Measurements from ENCODE around the gene ZDHHC3.
A peak's percentile ranks its signal among the peaks of the same experiment; 100 is the strongest.

Gene ZDHHC3

GRCh38 chr3:44926921-44927320, 49.1 kb downstream of the ZDHHC3 start:
- no peak for DNase-seq (ENCODE audit: low read depth)

- DNase-seq (ENCODE audit: low read depth) = no peak
These were observed 49.8 kb downstream of the ZDHHC3 start for GRCh38 chr3:44926172-44926571.

- no peak for DNase-seq (ENCODE audit: low read depth)
These were observed 51.4 kb downstream of the ZDHHC3 start for GRCh38 chr3:44924457-44925084.

- DNase-seq (ENCODE audit: low read depth) = peak; percentile 73
These were observed 52.1 kb downstream of the ZDHHC3 start for GRCh38 chr3:44923632-44924456.

GRCh38 chr3:44920081-44920480, 55.9 kb downstream of the ZDHHC3 start:
- no peak for DNase-seq (ENCODE audit: low read depth)

GRCh38 chr3:44918581-44918980, 57.4 kb downstream of the ZDHHC3 start:
- no peak for DNase-seq (ENCODE audit: low read depth)

- no peak for DNase-seq (ENCODE audit: low read depth)
These were observed 57.9 kb downstream of the ZDHHC3 start for GRCh38 chr3:44918087-44918486.

- peak; percentile 38 for DNase-seq (ENCODE audit: low read depth)
These were observed 60.1 kb downstream of the ZDHHC3 start for GRCh38 chr3:44915702-44916438.

- peak; percentile 30 for DNase-seq (ENCODE audit: low read depth)
These were observed 61.0 kb downstream of the ZDHHC3 start for GRCh38 chr3:44914936-44915335.

- DNase-seq (ENCODE audit: low read depth) = peak; percentile 77
These were observed 62.0 kb downstream of the ZDHHC3 start for GRCh38 chr3:44913868-44914468.

GRCh38 chr3:44910693-44911092, 65.3 kb downstream of the ZDHHC3 start:
- no peak for DNase-seq (ENCODE audit: low read depth)

GRCh38 chr3:44909063-44909462, 66.9 kb downstream of the ZDHHC3 start:
- DNase-seq (ENCODE audit: low read depth) = no peak

GRCh38 chr3:44907612-44908011, 68.4 kb downstream of the ZDHHC3 start:
- no peak for DNase-seq (ENCODE audit: low read depth)

- DNase-seq (ENCODE audit: low read depth) = no peak
These were observed 69.0 kb downstream of the ZDHHC3 start for GRCh38 chr3:44906997-44907396.

- DNase-seq (ENCODE audit: low read depth) = no peak
These were observed 70.4 kb downstream of the ZDHHC3 start for GRCh38 chr3:44905446-44906157.

GRCh38 chr3:44903751-44904150, 72.2 kb downstream of the ZDHHC3 start:
- no peak for DNase-seq (ENCODE audit: low read depth)

GRCh38 chr3:44903314-44903713, 72.7 kb downstream of the ZDHHC3 start:
- DNase-seq (ENCODE audit: low read depth) = peak; percentile 37

GRCh38 chr3:44902628-44903027, 73.3 kb downstream of the ZDHHC3 start:
- no peak for DNase-seq (ENCODE audit: low read depth)

- DNase-seq (ENCODE audit: low read depth) = no peak
These were observed 76.1 kb downstream of the ZDHHC3 start for GRCh38 chr3:44899683-44900367.

- no peak for DNase-seq (ENCODE audit: low read depth)
These were observed 79.5 kb downstream of the ZDHHC3 start for GRCh38 chr3:44896440-44896839.

- peak; percentile 68 for DNase-seq (ENCODE audit: low read depth)
These were observed 81.5 kb downstream of the ZDHHC3 start for GRCh38 chr3:44894485-44894884.
